ENCODE data around the gene UBASH3A.

GRCh38 chr21:42388740-42389448 is 14.8 kb upstream of the UBASH3A start:
- no peak for TF ChIP-seq POLR2AphosphoS5 (IDR thresholded peaks at IDR 0.05; ENCODE audit: borderline replicate concordance, low read depth, low read length)
- TF ChIP-seq FOXP2 (optimal IDR thresholded peaks at IDR 0.05; ENCODE audit: control extremely low read depth, extremely low read length, insufficient read depth) = no peak
